GM04503 (cell line): ENCODE data around the gene CCS.
"Not testable (repeated sequence)": the region's sequence is repeated elsewhere in the genome, so short reads cannot be mapped to it uniquely, and the experiment has no call there.

Source experiments
- DNase-seq: peaks from one replicate; pipeline ENCODE4 v3.0.0-alpha.2; 2012; ENCODE audit warnings: low read depth

The CCS gene

GRCh38 chr11:66561178-66561974, 31.6 kb upstream of the CCS start:
- DNase-seq = no peak

- no peak for DNase-seq
These were observed 31.1 kb upstream of the CCS start for GRCh38 chr11:66561975-66562248.

GRCh38 chr11:66562275-66562674, 30.7 kb upstream of the CCS start:
- DNase-seq = no peak

- DNase-seq = no peak
These were observed 29.9 kb upstream of the CCS start for GRCh38 chr11:66562907-66563583.

GRCh38 chr11:66563832-66564231, 29.2 kb upstream of the CCS start:
- no peak for DNase-seq

GRCh38 chr11:66564538-66564937, 28.4 kb upstream of the CCS start:
- DNase-seq = no peak

- DNase-seq = no peak
These were observed 28.0 kb upstream of the CCS start for GRCh38 chr11:66564984-66565383.

GRCh38 chr11:66566221-66566620, 26.8 kb upstream of the CCS start:
- DNase-seq = no peak

- no peak for DNase-seq
These were observed 25.2 kb upstream of the CCS start for GRCh38 chr11:66567787-66568123.

GRCh38 chr11:66568124-66568916, 24.7 kb upstream of the CCS start, which contains the start of gene CTSF:
Gene CTSF, minus strand, starts transcription at chr11:66568606. Its CDS starts 120 bp downstream, at chr11:66568486.
- DNase-seq = no peak

- no peak for DNase-seq
These were observed 23.9 kb upstream of the CCS start for GRCh38 chr11:66569076-66569475.

GRCh38 chr11:66570079-66570849, 22.7 kb upstream of the CCS start:
- DNase-seq = no peak

GRCh38 chr11:66570850-66571180, 22.2 kb upstream of the CCS start:
- no peak for DNase-seq

- no peak for DNase-seq
These were observed 13.9 kb upstream of the CCS start for GRCh38 chr11:66579017-66579606.

GRCh38 chr11:66580803-66581202, 12.2 kb upstream of the CCS start:
- no peak for DNase-seq

GRCh38 chr11:66581261-66581660, 11.7 kb upstream of the CCS start:
- no peak for DNase-seq

- not testable (repeated sequence) for DNase-seq
These were observed 10.3 kb upstream of the CCS start for GRCh38 chr11:66582565-66583147.

- DNase-seq = not testable (repeated sequence)
These were observed 7.5 kb upstream of the CCS start for GRCh38 chr11:66585447-66585846.

GRCh38 chr11:66586136-66586535, 6.8 kb upstream of the CCS start:
- DNase-seq = no peak

GRCh38 chr11:66589315-66589714, 3.7 kb upstream of the CCS start:
- DNase-seq = not testable (repeated sequence)

- no peak for DNase-seq
These were observed 2.8 kb upstream of the CCS start for GRCh38 chr11:66589996-66590675.
